PC-9 (cell line): ENCODE data around the gene TFF2.

Experiments
- EZH2 ChIP-seq: fragments of 200-600 bp; sonication (generic); IDR thresholded peaks from 2 replicates; pipeline ENCODE4 v1.8.0; 2017; ENCODE audit warnings: antibody characterized with exemption, low read depth
- TF ChIP-seq, protein P1 (sequence below): fragments of 200-600 bp; sonication (generic); conservative IDR thresholded peaks from 2 replicates; pipeline ENCODE4 v1.6.1; 2017; ENCODE audit warnings: mixed run types, antibody characterized with exemption, mild to moderate bottlenecking, moderate library complexity

GRCh38 chr21:42302076-42302650 lies 48.6 kb downstream of the TFF2 start:
- TF ChIP-seq, protein P1, sequence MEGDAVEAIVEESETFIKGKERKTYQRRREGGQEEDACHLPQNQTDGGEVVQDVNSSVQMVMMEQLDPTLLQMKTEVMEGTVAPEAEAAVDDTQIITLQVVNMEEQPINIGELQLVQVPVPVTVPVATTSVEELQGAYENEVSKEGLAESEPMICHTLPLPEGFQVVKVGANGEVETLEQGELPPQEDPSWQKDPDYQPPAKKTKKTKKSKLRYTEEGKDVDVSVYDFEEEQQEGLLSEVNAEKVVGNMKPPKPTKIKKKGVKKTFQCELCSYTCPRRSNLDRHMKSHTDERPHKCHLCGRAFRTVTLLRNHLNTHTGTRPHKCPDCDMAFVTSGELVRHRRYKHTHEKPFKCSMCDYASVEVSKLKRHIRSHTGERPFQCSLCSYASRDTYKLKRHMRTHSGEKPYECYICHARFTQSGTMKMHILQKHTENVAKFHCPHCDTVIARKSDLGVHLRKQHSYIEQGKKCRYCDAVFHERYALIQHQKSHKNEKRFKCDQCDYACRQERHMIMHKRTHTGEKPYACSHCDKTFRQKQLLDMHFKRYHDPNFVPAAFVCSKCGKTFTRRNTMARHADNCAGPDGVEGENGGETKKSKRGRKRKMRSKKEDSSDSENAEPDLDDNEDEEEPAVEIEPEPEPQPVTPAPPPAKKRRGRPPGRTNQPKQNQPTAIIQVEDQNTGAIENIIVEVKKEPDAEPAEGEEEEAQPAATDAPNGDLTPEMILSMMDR: no peak
- no peak for TF ChIP-seq EZH2
